GM12878 (cell line): ENCODE data around the gene TMEM144. TPM values are rescaled to one million over a fixed set of nuclear protein-coding genes. Genes with fewer than 3 reads are reported as not detected.
A peak's percentile ranks its signal among the peaks of the same experiment; 100 is the strongest.

Experiments
- ATAC-seq: fragments of 200-7000 bp; cut with Tn5 transposase; 3 replicates; pipeline ENCODE4 v1.9.1; 2020; ENCODE audit warnings: mild to moderate bottlenecking, moderate library complexity
- BruUV-seq: library from RNA; stranded (reverse); fragments of 400-500 nt; replicated peaks from 2 replicates; lab custom pipeline; 2021; lab: Mats Ljungman, UMichigan
- CTCF ChIA-PET: fragments of 300-600 bp; sonication (Branson Sonifier 250); formaldehyde crosslinking; extraction: SDS; loops from one replicate; lab custom pipeline; 2021; ENCODE audit warnings: inconsistent platforms; lab: Yijun Ruan, JAX
- POLR2A ChIA-PET: fragments of 350-600 bp; formaldehyde crosslinking; extraction: SDS; loops from one replicate; lab custom pipeline; 2021; ENCODE audit warnings: inconsistent platforms; lab: Charles Lee
- RAD21 ChIA-PET: fragments of 300-600 bp; sonication (Branson Sonifier 250); formaldehyde crosslinking; loops from one replicate; lab custom pipeline; 2023; ENCODE audit warnings: antibody characterized with exemption; ENCODE audit not compliant: unreplicated experiment; lab: Charles Lee
- SMC1A ChIA-PET: fragments of 300-600 bp; sonication (Branson Sonifier 250); formaldehyde crosslinking; loops from one replicate; lab custom pipeline; 2023; ENCODE audit not compliant: unreplicated experiment, uncharacterized antibody; lab: Charles Lee
- DNase-seq: peaks from one replicate; pipeline ENCODE4 v3.0.0-alpha.2; 2011; ENCODE audit warnings: low read depth, low spot score
- FAIRE-seq: peaks from 3 replicates; lab custom pipeline; 2011; peaks lifted over from hg19 to GRCh38; lab: Jason Lieb, UNC
- H2AFZ ChIP-seq: 2 replicates; pipeline ENCODE4 v1.6.0; 2011; ENCODE audit warnings: low read depth, low read length, control low read depth; ENCODE audit not compliant: control insufficient read depth
- H3K27ac ChIP-seq: 2 replicates; pipeline ENCODE4 v1.5.1; 2011; ENCODE audit warnings: control low read depth; ENCODE audit not compliant: control insufficient read depth, insufficient read depth
- H3K27me3 ChIP-seq, 2 experiments: replicated peaks in 1 of 2; 2 replicates each; pipeline versions ENCODE4 v1.6.0 to v1.6.1; 2011; ENCODE audit warnings: low read length in 1 of 2; ENCODE audit not compliant: control insufficient read depth in 2 of 2, insufficient read depth in 2 of 2
- H3K36me3 ChIP-seq, 2 experiments: 2 replicates each; pipeline ENCODE4 v1.5.1; 2011; ENCODE audit warnings: low read length in 1 of 2; ENCODE audit not compliant: control insufficient read depth in 2 of 2, insufficient read depth in 2 of 2
- H3K4me1 ChIP-seq: 2 replicates; pipeline ENCODE4 v1.6.1; 2011; ENCODE audit warnings: mild to moderate bottlenecking, low read length, moderate library complexity, mixed read lengths; ENCODE audit not compliant: control insufficient read depth, insufficient read depth
- H3K4me2 ChIP-seq: 2 replicates; pipeline ENCODE4 v1.6.0; 2011; ENCODE audit warnings: control low read depth; ENCODE audit not compliant: control insufficient read depth, insufficient read depth
- H3K4me3 ChIP-seq: fragments of 200-600 bp; sonication (generic); 2 replicates; pipeline ENCODE4 v1.5.1; 2016
- H3K79me2 ChIP-seq: 2 replicates; pipeline ENCODE4 v1.6.0; 2011; ENCODE audit warnings: low read length; ENCODE audit not compliant: control insufficient read depth, insufficient read depth
- H3K9ac ChIP-seq: 2 replicates; pipeline ENCODE4 v1.8.0; 2011; ENCODE audit warnings: low read length, control low read depth, mixed read lengths; ENCODE audit not compliant: control insufficient read depth, insufficient read depth
- H3K9me3 ChIP-seq: replicated peaks from 3 replicates; pipeline ENCODE4 v1.5.1; 2011; ENCODE audit warnings: mild to moderate bottlenecking, low read length; ENCODE audit not compliant: control insufficient read depth, insufficient read depth
- H4K20me1 ChIP-seq: 2 replicates; pipeline ENCODE4 v1.6.0; 2011; ENCODE audit not compliant: control insufficient read depth, insufficient read depth
- ATF7 ChIP-seq: fragments of 450-650 bp; IDR thresholded peaks from 2 replicates; pipeline ENCODE4 v1.6.1; 2016; ENCODE audit warnings: low read depth, mild to moderate bottlenecking
- CBX5 ChIP-seq: sonication (generic); IDR thresholded peaks from 2 replicates; pipeline ENCODE4 v1.6.1; 2016; ENCODE audit warnings: low read depth, moderate library complexity, mild to moderate bottlenecking, inconsistent platforms
- CTCF ChIP-seq, 3 experiments: IDR thresholded peaks in 2 of 3; conservative IDR thresholded peaks in 1 of 3; 2 replicates each; pipeline ENCODE4 v1.5.1; 2011; ENCODE audit warnings: low read depth in 3 of 3, low read length in 3 of 3, mild to moderate bottlenecking in 3 of 3, control low read depth in 2 of 3, moderate library complexity in 2 of 3, inconsistent platforms in 1 of 3, mixed read lengths in 1 of 3; ENCODE audit not compliant: control insufficient read depth in 2 of 3, insufficient read depth in 1 of 3; ENCODE audit errors: extremely low read depth in 1 of 3
- ESRRA ChIP-seq: IDR thresholded peaks from 2 replicates; pipeline ENCODE4 v1.6.1; 2012; ENCODE audit warnings: mild to moderate bottlenecking, low read length, improper control_type of control experiment
- FOXM1 ChIP-seq: IDR thresholded peaks from 2 replicates; pipeline ENCODE4 v1.6.1; 2012; ENCODE audit warnings: low read depth, mild to moderate bottlenecking, inconsistent platforms, low read length, moderate library complexity
- HDAC2 ChIP-seq: fragments of 200-600 bp; sonication (generic); IDR thresholded peaks from 2 replicates; pipeline ENCODE4 v1.6.1; 2017
- LARP7 ChIP-seq: fragments of 450-650 bp; IDR thresholded peaks from 2 replicates; pipeline ENCODE4 v1.6.1; 2017; ENCODE audit warnings: mild to moderate bottlenecking
- MEF2A ChIP-seq: IDR thresholded peaks from 2 replicates; pipeline ENCODE4 v1.6.1; 2011; ENCODE audit warnings: low read depth, mild to moderate bottlenecking, low read length, moderate library complexity; ENCODE audit not compliant: insufficient read depth
- NRF1 ChIP-seq: conservative IDR thresholded peaks from 2 replicates; pipeline ENCODE4 v1.6.1; 2011; ENCODE audit warnings: mild to moderate bottlenecking, low read depth, low read length, improper control_type of control experiment
- RAD21 ChIP-seq: IDR thresholded peaks from 2 replicates; pipeline ENCODE4 v1.6.1; 2011; ENCODE audit warnings: mild to moderate bottlenecking, low read depth, low read length, moderate library complexity; ENCODE audit not compliant: insufficient read depth
- SMARCA5 ChIP-seq: fragments of 450-650 bp; IDR thresholded peaks from 2 replicates; pipeline ENCODE4 v1.6.1; 2017; ENCODE audit warnings: mild to moderate bottlenecking
- SMC3 ChIP-seq: IDR thresholded peaks from 2 replicates; pipeline ENCODE4 v1.6.1; 2011; ENCODE audit warnings: low read length, improper control_type of control experiment, borderline replicate concordance
- TARDBP ChIP-seq: IDR thresholded peaks from 2 replicates; pipeline ENCODE4 v1.6.1; 2016; ENCODE audit warnings: borderline replicate concordance
- TCF3 ChIP-seq: IDR thresholded peaks from 2 replicates; pipeline ENCODE4 v1.6.1; 2012; ENCODE audit warnings: low read depth, mild to moderate bottlenecking, low read length, borderline replicate concordance; ENCODE audit not compliant: insufficient read depth
- WGBS: methylation state at CpG from one replicate; pipeline ENCODE4 v1.1.6; 2016; ENCODE audit warnings: low lambda C conversion rate; ENCODE audit not compliant: insufficient replicate concordance, insufficient coverage; ENCODE audit errors: missing lambda C conversion rate; 5-methylcytosine and 5-hydroxymethylcytosine counted together
- in situ Hi-C: fragments of 300-500 bp; cut with MboI; formaldehyde crosslinking; loops from 9 replicates; pipeline ENCODE4 v1.14.3; 2018; ENCODE audit warnings: mixed read lengths
- intact Hi-C: fragments of 100-400 bp; cut with micrococcal nuclease; formaldehyde crosslinking; loops from one replicate; pipeline ENCODE4 v1.14.2; 2022; ENCODE audit not compliant: unreplicated experiment
- polyA plus RNA-seq, 11 experiments: library from polyadenylated mRNA; depleted of rRNA in 4 of 11; unstranded in 6 of 11; stranded (reverse) in 5 of 11; fragments of >200 nt; fragmentation: Nextera tagmentation in 4 of 11; fragmentation: Illumina TruSeq in 1 of 11; extraction: Ambion mirVana in 4 of 11; extraction: Trizol in 1 of 11; gene quantifications; 1 replicate in 1 of 11; 2 replicates in 10 of 11; pipeline versions ENCODE4 v1.2.1 to v1.2.3, GENCODE V29; 2011 to 2016; ENCODE audit warnings: inconsistent platforms in 2 of 11, missing spikeins in 2 of 11, low read depth in 1 of 11
- total RNA-seq, 4 experiments: library from RNA; depleted of rRNA in 3 of 4; stranded (reverse); fragments of >200 nt in 3 of 4; fragmentation: Illumina TruSeq in 1 of 4; extraction: Trizol in 1 of 4; gene quantifications; 2 replicates each; pipeline versions ENCODE4 v1.2.1 to v1.2.3, GENCODE V29; 2013 to 2021

Gene TMEM144
- total and polyA plus RNA-seq, 10 of the 15 experiments (the other 5 are each of a cell fraction or from before 2014, with no cell fraction given) = 0.08 to 1.8 (median 1.4) TPM

GRCh38 chr4:158250321-158250720 lies 40.0 kb downstream of the TMEM144 start:
- DNase-seq (no peak), FAIRE-seq (no peak), ATAC-seq (no peak)
- Histone ChIP-seq H3K9me3 (no peaks in the 10 kb centered on the region), H3K27ac (no peak overlapping the region), H3K79me2 (no peaks in the 10 kb centered on the region), H4K20me1 (no peaks in the 10 kb centered on the region), H3K9ac (no peak overlapping the region), H3K36me3 (no peaks in the 10 kb centered on the region), H3K27me3 (no peaks in the 10 kb centered on the region), H3K4me1 (no peaks in the 10 kb centered on the region), H3K4me2 (no peak overlapping the region), H3K4me3 (no peak overlapping the region), H2AFZ (no peak overlapping the region)
- no TSS peak for BruUV-seq
- WGBS = 4% methylated on average over 2 of the region's 2 CpGs
- RAD21 ChIA-PET = no interaction called here
- CTCF ChIA-PET = no interaction called here
- TF ChIP-seq ATF7 = no peak
- TF ChIP-seq FOXM1 = no peak
- no peak for TF ChIP-seq SMARCA5
- no peak for TF ChIP-seq LARP7
- SMC1A ChIA-PET = interaction anchor here (1.3 kb wide), 1 partner anchor 55 kb away, joined by 3 read pairs; no protein-coding TSS in a partner anchor
- intact Hi-C loops = no loop called here
- in situ Hi-C loops = loop anchor here (5.0 to 25.0 kb wide), 3 partner anchors 256 to 962 kb away; no protein-coding TSS in a partner anchor
- POLR2A ChIA-PET = no interaction called here

- H3K27me3 ChIP-seq = no peaks in the 10 kb centered on the region
- SMC1A ChIA-PET = interaction anchor here (1.6 kb wide), 1 partner anchor 368 kb away, joined by 5 read pairs; no protein-coding TSS in a partner anchor
- H2AFZ ChIP-seq = no peak overlapping the region; the same call in 1 of the 2 replicates
- CTCF ChIA-PET = interaction anchor here (0.6 to 2.9 kb wide), 2 partner anchors 260 to 1188 kb away, joined by 3 to 12 read pairs; no protein-coding TSS in a partner anchor
- POLR2A ChIA-PET = interaction anchor here (0.6 kb wide), 1 partner anchor 964 kb away, joined by 3 read pairs; no protein-coding TSS in a partner anchor
- no peak overlapping the region for H3K27ac ChIP-seq
- FAIRE-seq (peak; percentile 93), ATAC-seq (peak; percentile 89), DNase-seq (no peak)
- no TSS peak for BruUV-seq
- in situ Hi-C loops (loop anchor here (5.0 to 25.0 kb wide), 3 partner anchors 259 to 959 kb away; no protein-coding TSS in a partner anchor), intact Hi-C loops (loop anchor here (2.0 kb wide), 1 partner anchor 371 kb away; no protein-coding TSS in a partner anchor)
- H3K36me3 ChIP-seq = no peaks in the 10 kb centered on the region
- no peaks in the 10 kb centered on the region for H4K20me1 ChIP-seq
- RAD21 ChIA-PET = no interaction called here
- no peaks in the 10 kb centered on the region for H3K79me2 ChIP-seq
- H3K4me3 ChIP-seq = no peak overlapping the region
- 24% methylated on average over 6 of the region's 6 CpGs for WGBS
- H3K9ac ChIP-seq = no peak overlapping the region
- no peaks in the 10 kb centered on the region for H3K4me1 ChIP-seq
- no peak overlapping the region for H3K4me2 ChIP-seq
- H3K9me3 ChIP-seq = no peaks in the 10 kb centered on the region
- TF ChIP-seq SMC3 (peak; percentile 56; the same call in 1 of the 2 replicates), TARDBP (no peak), MEF2A (no peak), TCF3 (no peak), CBX5 (no peak), RAD21 (peak; percentile 67), HDAC2 (no peak), CTCF (IDR thresholded peaks at IDR 0.05 in 2 of 3, conservative IDR thresholded peaks at IDR 0.05 in 1 of 3; ENCODE audit: control insufficient read depth in 2 of 3, extremely low read depth in 1 of 3, insufficient read depth in 1 of 3, low read depth in 3 of 3, low read length in 3 of 3) (peak; percentile 50 to 72 (median 63); a peak in 5 of 6 replicates), ESRRA (no peak), NRF1 (no peak)
Observed at GRCh38 chr4:158253350-158253980, 43.2 kb downstream of the TMEM144 start.
